ENCODE measurements around the gene MCOLN1.

- no peak for TF ChIP-seq CTCF (IDR thresholded peaks at IDR 0.05; ENCODE audit: low read depth, low read length, missing input control)
- TF ChIP-seq NR2F2 (IDR thresholded peaks at IDR 0.05) = no peak
- TF ChIP-seq JUND (IDR thresholded peaks at IDR 0.05) = no peak
- TF ChIP-seq YY1 (IDR thresholded peaks at IDR 0.05) = no peak
- no peak for TF ChIP-seq FOXA1 (IDR thresholded peaks at IDR 0.05)
- no peak for TF ChIP-seq SP1 (IDR thresholded peaks at IDR 0.05)
- TF ChIP-seq, protein P1, sequence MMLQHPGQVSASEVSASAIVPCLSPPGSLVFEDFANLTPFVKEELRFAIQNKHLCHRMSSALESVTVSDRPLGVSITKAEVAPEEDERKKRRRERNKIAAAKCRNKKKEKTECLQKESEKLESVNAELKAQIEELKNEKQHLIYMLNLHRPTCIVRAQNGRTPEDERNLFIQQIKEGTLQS (IDR thresholded peaks at IDR 0.05) = no peak
These were observed 671 bp downstream of the MCOLN1 start for GRCh38 chr19:7522923-7523667.

Measured in liver (tissue), 3 donors.